T follicular helper cell (primary cell): ENCODE results near the gene JKAMP.

Source experiments
- DNase-seq: peaks from one replicate; pipeline ENCODE4 v3.0.0-alpha.2; 2020; ENCODE audit warnings: low read depth

JKAMP gene

DNA sequence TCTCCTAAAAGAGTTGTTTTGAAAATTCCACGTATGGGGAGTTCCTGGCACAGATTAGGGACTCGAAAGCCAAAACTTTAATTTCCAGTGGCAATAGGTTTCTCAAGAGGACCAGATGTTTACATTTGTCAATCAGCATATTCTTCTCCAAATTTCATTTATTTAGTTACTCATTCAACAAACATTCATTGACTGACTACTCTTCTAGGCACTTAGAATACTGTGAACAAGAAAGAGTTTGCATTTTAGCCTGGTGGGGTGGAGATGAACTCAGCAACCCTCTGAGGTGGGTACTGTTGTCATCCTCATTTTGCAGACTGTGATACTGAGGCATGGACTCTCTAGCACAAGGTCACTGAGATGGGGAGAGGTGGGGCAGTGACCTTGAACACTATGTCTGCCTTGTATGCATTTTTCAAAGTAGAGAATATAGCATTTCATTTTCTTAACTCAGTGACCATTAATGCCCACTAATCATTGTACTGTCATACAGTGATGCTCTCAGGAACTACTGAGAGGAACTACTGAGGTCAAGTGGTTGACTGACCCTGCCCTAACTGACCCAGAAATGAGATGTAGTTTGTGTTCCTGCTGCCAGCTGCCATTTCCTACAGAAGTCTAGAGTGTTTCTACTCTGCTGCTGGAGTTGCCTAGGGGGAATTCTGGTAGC lies 2.3 kb upstream of the JKAMP start:
- no peak for DNase-seq

DNA sequence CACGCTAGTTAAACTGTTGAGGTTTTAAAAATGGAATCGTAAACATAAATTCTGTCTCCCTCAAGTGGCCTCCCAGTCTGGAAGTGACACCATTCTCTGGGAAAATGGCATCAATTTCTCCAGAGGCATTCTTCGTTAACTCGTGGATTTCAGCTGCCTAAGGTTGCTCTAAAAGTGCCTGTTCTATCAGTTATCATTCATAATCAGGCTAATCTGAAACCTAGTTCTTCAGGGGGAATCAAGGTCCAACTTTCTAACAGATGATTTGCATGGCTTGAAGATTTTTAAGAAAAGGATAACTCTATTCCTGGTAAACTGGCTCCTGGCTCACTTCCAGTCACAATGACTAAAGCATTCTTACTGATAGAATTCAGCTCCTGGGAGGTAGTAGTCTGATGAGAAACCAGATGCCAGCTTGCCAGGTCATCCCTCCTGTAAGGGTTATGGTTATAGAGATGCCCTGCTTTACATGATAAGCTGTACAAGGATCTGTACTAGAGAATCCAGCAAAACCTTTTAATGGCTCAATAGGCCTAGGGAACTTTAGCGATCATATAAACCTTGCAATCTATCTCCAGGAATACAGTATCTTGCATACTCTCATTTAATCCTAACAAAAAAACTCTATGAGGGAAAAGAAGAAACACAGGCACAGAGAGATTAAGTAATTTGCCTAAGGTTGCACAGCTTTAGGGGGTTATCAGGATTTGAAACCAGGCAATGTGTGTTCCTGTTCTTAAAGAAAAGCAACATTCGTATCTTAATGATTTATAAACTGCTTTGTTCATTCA lies 1.6 kb upstream of the JKAMP start:
- DNase-seq: no peak

DNA sequence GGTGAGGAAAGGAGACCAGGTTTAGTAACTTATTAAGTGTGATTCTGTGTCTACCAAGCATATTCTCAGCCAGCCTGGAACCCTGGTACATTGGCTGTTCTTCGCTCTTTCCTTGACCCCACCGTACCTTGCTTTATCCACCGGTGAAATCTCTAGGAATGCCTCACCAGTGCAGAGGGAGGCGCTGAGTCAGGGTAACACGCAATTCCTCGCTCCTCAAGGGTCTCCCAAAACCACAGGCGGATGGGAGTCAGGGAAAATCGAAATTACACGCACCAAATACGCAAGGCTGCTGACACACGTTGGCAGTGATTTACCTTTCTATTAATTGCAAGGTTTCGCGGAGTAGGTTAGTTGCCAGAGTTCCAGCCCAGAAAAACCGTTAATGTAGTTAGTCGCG lies 954 bp upstream of the JKAMP start:
- no peak for DNase-seq

DNA sequence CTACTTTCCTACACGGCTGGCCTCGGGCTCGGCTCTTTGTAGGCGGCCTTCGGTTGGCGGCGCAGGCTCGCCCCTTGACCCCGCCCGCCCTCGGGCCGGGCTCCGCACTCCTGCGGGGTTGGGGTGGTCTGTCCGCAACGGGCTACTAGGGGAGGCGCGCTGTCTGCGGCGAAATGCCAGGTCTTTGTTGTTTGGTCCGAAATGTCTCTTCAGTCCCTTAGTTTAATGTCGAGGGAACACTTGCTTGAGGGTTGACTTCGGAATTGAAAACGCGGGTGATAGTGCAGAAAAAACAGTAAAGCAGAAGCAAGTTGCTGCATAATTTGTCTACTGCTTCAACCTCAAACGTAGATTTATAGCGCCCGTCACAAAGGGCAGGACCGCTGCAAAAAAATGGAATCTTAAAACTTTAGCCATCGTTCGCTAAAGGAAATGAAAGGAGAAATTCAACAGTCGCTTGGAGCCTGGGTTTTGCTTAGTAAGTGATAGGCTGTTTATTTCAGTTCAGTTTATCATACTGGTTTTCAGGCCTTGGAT lies 390 bp downstream of the JKAMP start:
- no peak for DNase-seq

DNA sequence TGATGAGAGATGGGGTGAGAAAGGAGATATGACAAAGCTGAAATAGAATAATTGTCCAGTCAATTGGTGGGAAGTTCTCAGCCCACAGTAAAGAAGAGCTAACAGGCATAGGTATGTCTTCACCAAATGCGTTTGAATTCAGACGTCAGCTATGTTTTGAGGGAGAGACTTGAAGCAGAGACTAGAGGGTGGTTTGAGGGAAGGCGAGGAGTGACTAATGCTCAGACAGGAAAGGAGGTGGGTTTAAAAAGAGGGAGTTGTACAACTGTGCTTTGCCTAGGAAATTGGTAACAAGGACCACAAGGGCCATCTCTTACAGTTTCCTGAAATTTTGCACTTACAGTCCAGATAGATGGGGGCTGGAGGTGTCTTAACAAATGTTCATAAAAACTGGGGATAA lies 6.4 kb downstream of the JKAMP start:
- no peak for DNase-seq

DNA sequence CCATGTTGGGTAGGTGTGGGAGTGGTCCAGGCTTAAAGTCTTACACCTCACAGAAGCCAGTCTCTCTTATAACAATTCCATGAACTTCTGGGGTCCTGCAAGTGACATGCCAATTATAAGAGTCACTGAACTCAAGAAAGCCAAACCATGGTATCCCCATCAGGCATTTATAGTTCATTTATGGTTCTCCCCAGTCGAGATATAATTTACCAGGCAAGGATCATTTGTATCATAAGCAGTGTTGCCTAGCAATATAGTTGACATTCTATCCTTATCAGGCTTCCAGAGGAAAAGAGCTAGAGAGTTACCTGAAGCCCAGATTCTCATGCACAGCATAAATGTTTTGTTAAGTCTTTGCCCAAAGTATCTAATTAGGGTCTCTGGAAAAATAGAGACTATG lies 8.1 kb downstream of the JKAMP start:
- DNase-seq: no peak

DNA sequence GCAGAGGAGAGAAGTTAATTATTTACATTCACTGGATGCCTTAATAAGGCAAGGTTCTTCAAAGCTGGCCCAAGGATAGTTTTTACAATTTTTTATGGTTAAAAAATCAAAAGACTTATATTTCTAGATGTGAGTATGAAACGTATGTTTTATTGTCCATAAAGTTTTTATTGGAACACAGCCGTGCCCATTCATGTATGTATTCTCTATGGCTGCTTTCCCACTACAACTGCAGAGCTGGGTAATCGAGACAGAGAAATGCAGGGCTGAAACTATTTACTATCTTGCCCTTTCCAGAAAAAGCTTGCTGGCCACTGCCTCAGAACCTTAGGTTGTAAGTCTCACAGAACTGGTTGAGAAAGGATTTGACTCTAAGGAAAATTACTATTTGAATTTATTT lies 16.4 kb downstream of the JKAMP start:
- no peak for DNase-seq

DNA sequence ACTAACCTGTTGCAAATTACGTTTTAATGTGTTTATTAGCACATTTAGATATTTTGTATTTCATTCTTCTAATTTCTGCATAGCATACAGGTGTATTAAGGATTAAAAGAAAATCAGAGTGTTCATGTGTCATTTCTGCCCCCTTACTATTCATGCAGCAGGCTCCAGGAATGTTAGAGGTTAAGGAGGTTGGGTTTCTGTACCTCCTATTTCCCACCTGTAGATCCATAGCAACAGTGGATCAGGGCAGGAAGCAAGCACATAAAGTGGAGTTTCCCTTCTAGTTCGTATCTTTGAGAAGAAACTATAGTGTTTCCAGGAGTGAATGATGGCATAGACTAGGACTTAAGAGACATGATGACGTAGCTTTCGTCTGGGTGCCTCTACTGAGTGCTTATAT lies 18.9 kb downstream of the JKAMP start:
- DNase-seq: no peak

DNA sequence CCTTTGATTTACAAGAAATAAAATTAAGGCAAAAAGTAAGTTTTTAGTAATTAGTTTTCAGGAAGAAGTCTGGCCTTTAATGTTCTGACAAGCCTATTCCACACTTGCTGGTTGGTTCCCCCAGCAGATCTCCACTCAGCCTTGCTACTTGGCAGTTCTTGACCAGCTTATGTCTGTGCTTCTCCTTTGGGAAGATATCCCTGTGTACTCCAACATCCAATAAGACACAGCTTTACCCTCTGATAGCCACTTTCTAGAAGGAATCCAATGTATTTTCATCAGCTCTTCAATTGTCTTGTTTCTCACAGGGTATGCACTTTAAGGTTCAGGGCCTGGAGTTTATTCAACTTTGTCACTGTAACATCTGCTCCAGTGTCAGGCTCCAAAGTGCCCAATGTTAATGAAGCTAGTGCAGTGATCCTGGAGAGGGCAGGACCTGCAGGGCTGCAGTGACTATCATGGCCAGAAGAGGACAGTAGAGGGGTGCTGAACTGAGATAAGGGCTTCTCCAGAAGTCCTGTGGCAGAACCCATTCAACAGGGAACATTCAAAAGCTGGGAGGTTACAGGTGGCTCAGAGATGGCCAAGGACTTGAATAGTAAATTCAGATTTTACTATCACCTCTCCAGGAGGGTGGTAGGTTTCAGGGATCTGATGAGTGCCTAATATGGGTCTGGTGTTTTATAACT lies 22.9 kb downstream of the JKAMP start:
- DNase-seq: peak; percentile 31

DNA sequence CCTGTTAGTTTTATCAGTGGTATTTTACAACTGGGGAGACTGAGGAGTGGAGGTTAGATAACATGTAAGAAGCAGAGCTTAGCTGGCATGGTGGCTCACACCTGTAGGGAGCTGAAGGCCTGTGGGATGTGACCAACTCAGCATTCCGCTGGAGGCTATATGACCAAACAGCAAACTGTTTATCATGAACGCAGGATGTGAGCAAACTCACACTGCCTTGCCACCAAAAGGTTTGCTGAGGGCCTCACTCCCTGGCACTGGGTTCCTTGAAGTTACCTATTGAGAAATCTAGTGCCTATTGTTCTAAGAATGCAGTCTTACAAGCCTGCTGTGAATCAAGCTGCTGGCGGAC lies 23.4 kb downstream of the JKAMP start:
- DNase-seq: no peak

DNA sequence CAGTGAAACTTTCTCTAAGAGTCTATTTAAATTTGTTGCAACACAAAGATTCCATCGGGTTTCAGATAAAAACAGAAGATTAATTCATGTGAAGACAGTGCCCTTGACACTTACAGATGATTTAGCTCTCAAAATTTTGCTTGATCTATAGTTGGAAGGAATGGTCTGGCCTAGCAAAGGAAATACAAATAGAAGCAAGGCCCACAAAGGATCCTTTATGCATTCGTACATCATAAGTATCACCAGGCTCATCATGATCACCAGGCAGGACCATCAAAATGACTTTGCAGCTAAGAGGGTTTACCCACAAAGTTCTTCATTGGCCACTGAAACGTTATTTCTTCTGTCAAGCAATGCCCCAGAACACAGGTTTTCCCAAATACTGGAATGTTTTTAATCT lies 24.8 kb downstream of the JKAMP start:
- DNase-seq: no peak

DNA sequence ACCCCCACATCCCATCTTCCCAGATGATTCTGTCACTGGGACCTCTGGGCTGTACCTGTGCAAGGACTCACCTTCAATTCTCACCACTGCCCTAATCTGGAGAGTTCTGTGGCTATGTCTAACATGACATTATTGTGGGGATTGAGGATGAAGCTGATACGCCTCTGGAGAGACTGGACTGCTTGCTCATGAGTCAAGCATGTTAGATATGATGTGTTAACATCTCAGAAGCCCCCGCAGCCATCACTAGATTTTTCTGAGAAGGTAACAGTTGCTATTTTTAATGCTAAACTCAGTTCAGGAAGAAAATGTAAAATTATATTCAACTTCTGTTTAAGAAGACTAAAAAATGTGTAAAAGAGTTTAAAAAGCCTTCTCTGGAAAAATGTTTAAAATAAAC lies 25.7 kb downstream of the JKAMP start:
- DNase-seq: no peak

DNA sequence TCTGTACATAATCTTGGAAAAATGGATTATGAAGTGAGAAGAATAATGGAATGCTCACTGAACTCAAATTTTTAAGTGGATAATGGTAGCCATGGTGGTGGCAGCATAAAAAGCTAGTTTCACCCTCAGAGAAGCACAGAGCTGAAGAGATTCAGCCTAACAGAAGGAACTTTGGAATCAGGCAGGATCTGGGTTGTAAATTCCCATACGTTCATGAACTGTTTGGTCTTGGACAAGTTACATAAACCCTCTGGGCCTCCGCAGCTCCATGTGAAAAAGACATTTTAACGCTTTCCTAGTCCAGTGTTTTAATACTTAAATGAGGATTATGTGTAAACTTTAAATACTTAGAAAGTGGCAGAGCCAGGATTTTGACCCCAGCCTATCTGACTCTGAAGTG lies 26.6 kb downstream of the JKAMP start:
- DNase-seq: no peak

DNA sequence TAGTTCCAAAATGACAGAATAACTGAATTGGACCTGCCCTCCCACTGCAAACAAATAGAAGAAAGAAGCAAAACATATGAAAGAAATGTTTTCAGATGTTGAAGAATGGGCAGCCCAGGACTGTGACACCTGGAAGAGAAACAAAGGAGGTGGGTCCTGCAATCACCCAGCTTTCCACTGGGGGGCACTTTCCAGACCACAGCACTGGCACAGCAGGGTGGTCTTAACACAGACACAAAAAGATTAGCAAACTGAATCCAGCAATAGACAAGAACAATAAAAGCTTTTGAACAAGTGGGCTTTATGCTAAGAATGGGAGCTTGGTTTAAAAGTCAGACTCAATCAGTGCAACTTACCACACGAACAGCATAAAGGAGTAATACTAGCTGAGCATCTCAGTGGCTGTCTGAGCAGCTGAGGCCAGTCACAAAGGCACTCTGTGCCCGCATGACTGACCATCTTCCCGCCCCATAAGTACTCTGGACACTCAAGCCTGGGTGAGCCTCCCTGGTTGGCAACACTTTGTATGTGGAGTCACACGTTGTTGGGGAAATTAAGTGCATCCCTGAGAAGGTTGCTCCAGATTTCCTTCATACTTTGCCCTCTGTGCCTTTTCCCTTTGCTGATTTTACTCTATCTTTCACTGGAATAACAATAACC lies 27.7 kb downstream of the JKAMP start:
- DNase-seq: no peak

DNA sequence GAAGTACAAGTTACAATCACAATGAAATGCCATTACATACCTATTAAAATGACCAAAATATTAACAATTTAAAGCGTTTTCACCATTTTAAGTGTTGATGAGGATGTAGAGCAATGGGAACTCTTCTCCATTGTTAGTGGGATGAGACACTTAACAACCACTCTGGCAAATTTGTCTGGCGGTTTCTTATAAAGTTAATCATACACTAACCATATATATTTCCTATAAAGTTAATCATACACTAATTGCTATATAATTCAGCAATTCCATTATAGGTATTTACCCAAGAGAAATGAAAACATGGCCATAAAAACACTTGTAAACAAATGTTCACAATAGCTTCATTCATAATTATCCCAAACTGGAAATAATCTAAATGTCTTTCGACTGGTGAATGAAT lies 35.9 kb downstream of the JKAMP start:
- no peak for DNase-seq

DNA sequence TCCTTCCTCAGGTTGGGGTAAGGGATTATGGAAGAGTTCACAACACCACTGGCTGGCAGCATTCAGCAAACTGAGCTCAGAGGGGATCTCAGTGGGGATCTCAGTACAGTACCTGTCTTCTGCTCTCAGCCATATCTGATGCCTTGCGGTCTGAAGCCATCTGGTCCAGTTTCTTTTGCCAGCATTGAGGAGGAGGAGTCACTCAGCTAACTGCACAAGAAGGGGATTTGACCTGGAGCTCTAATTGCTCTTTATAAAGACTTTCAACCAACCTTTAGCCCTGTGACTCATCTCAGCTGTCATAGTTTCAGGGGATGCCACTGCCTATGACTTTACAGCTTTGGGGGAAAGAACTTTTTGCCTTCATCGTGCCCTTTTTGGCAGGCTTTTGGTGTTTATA lies 44.9 kb downstream of the JKAMP start:
- no peak for DNase-seq

DNA sequence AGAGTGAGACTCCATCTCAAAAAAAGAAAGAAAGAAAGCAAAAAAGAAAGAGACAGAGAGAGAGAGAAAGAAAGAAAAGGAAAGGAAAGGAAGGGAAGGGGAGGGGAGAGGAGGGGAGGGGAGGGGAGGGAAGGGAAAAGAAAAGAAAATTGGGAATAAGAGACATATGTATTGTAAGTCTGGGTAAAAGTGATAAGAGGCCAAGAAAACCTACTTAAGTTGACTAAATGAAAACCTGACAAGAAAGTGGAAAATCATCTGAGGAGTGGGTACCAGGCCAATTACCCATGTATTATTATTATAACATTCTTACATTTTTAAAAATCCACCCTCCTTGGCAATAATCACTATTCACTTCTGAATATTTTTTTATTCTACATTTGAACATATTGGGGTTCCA lies 46.0 kb downstream of the JKAMP start:
- DNase-seq: no peak

DNA sequence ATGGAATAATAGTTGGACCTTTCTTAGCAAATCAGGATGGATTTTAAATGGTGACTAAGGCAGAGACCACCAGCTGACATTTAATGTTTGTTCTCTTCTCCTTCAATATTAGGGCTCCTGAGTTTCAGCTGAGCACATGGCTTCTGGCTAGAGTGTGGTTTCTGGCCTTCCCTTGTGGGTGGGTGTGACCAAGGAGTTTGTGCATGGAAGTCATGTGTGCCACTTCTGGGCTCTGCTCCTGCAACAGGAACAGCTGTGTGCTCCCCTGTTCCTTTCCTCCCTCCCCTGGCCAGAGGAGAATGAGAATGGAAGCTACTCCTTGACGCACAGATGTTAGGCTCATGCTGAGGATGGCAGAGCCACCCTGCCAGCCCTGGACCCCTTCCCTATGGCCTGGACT lies 48.1 kb downstream of the JKAMP start:
- no peak for DNase-seq

DNA sequence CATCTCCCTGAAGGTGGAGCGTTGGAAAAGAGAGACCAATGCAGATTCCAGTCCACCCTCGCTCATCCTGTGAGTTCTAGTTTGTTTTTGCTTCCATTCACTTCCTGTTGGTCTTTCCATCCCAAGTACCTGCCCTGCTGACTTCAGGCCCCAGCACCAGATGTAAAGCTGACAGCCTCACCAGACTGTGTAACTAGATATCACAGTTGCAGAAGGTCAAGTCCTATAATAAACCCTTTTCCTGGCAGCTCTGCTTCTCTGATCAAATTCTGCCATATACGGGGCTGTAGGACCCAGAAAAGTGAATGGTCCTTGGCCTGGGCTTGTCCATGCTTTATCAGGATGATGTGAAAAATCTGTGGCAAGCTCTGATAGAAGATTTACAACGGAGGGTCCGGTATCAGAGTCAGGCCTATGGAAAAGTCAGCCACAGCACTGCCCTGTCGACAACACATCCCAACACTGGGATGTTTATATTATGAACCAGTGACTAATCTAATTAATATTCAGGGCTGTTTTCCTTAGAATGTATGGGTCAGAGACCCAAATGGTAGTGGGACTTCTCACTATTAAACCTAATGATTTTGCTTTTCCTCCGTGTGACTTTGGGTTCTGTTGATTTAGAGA lies 50.2 kb downstream of the JKAMP start:
- DNase-seq: no peak

DNA sequence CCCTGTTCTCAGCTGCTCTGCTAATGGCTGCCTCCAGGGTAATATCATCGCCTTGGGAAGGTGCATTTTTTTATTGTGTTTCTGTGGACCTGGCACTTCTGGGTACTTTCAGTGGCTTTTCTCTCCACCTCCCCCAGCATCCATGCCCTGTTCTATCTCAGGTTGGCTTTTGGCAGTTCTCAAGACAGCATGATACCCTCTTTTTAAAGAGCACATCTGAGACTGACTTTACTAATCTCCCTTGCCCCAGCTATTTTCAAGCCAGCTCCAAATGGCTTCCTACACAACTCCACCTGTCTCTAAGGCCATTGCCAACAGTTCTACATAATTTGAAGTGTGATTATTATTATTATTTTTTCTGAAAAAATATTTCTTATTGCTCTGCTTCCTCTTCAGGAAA lies 53.2 kb downstream of the JKAMP start:
- DNase-seq: no peak

DNA sequence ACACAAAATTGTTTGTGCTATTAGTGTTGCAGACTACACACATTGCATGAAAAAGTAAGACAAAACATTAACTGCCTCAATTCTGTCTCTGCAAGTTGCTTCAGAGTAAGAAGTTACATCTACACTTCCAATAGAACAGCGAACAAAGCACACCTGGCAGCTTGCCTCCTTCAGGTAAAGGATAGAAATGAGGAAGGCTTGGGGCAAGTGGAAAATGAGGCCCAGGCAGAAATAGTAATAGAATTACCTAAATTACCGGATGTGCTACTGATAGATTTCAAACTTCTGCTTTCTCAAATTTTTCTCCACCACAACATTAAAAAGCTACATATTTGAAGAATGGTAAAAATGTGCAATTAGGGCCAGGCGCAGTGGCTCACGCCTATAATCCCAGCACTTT lies 54.6 kb downstream of the JKAMP start:
- no peak for DNase-seq

DNA sequence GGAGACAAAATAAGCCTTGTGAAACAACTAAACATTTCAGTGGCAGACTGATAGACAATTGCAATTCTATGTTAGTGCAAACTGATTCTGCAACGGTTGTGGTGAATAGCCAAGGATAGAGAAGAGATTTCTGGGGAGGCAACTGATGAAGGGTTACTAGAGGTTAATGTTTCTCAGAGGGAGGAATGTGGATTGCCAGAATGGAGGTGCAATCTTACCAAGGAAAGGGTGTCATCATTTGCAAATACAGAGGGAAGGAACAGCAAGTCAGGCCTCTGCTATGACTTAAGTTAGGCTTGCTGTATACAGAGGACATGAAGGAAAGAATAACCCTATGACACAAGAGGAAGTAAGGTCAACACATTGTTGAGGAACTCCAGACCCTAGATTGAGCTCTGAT lies 56.5 kb downstream of the JKAMP start:
- DNase-seq: no peak
